Liver (tissue), 9 donors: ENCODE measurements around the gene NFATC1. TPM values are rescaled to one million over a fixed set of nuclear protein-coding genes. Genes with fewer than 3 reads are reported as not detected.

Experiments
- DNase-seq: peaks from one replicate; pipeline ENCODE4 v3.0.0-alpha.2; 2017; ENCODE audit warnings: low spot score
- H3K27ac ChIP-seq, 2 donors: one replicate each; pipeline ENCODE4 v1.7.0; 2013; ENCODE audit warnings: inconsistent platforms in 2 of 2, low read length in 2 of 2, control low read depth in 1 of 2, low read depth in 1 of 2, mild to moderate bottlenecking in 1 of 2
- H3K27me3 ChIP-seq, 4 donors: one replicate each; pipeline versions ENCODE4 v1.6.1 to v1.7.0; 2013; ENCODE audit warnings: low read length in 3 of 4, inconsistent platforms in 1 of 4, mild to moderate bottlenecking in 1 of 4, moderate library complexity in 1 of 4; ENCODE audit not compliant: control insufficient read depth in 4 of 4, insufficient read depth in 4 of 4
- H3K36me3 ChIP-seq, 4 donors: one replicate each; pipeline versions ENCODE4 v1.6.1 to v1.7.0; 2013; ENCODE audit warnings: low read length in 3 of 4, mild to moderate bottlenecking in 3 of 4, low read depth in 1 of 4, moderate library complexity in 1 of 4; ENCODE audit not compliant: control insufficient read depth in 4 of 4, insufficient read depth in 3 of 4
- H3K4me1 ChIP-seq, 4 donors: one replicate each; pipeline versions ENCODE4 v1.6.1 to v1.7.0; 2013; ENCODE audit warnings: low read length in 3 of 4, mild to moderate bottlenecking in 3 of 4, moderate library complexity in 1 of 4; ENCODE audit not compliant: control insufficient read depth in 4 of 4, insufficient read depth in 4 of 4
- H3K4me3 ChIP-seq, 3 donors: one replicate each; pipeline versions ENCODE4 v1.6.1 to v1.7.0; 2013; ENCODE audit warnings: low read length in 3 of 3, control low read depth in 1 of 3, low read depth in 1 of 3, mild to moderate bottlenecking in 1 of 3
- H3K9ac ChIP-seq, 2 donors: one replicate each; pipeline ENCODE4 v1.7.0; 2013; ENCODE audit warnings: low read length in 2 of 2, mild to moderate bottlenecking in 2 of 2, moderate library complexity in 2 of 2, control low read depth in 1 of 2, low read depth in 1 of 2
- H3K9me3 ChIP-seq, 4 donors: one replicate each; pipeline versions ENCODE4 v1.6.1 to v1.7.0; 2013; ENCODE audit warnings: low read length in 3 of 4; ENCODE audit not compliant: control insufficient read depth in 4 of 4
- EGR1 ChIP-seq, 2 donors: IDR thresholded peaks; 2 replicates each; pipeline ENCODE4 v1.6.1; 2016 to 2018; ENCODE audit warnings: antibody characterized with exemption in 2 of 2, low read depth in 2 of 2
- FOXA1 ChIP-seq: IDR thresholded peaks from 2 replicates; pipeline ENCODE4 v1.6.1; 2016; ENCODE audit warnings: antibody characterized with exemption
- FOXA2 ChIP-seq: IDR thresholded peaks from 2 replicates; pipeline ENCODE4 v1.6.1; 2016; ENCODE audit warnings: antibody characterized with exemption
- GABPA ChIP-seq, 2 donors: IDR thresholded peaks in 1 of 2; conservative IDR thresholded peaks in 1 of 2; 2 replicates each; pipeline ENCODE4 v1.6.1; 2016; ENCODE audit warnings: antibody characterized with exemption in 2 of 2, mild to moderate bottlenecking in 1 of 2, moderate library complexity in 1 of 2
- RAD21 ChIP-seq, 2 donors: IDR thresholded peaks; 2 replicates each; pipeline ENCODE4 v1.6.1; 2016; ENCODE audit warnings: antibody characterized with exemption in 2 of 2, mild to moderate bottlenecking in 2 of 2
- REST ChIP-seq: IDR thresholded peaks from 2 replicates; pipeline ENCODE4 v1.6.1; 2016; ENCODE audit warnings: antibody characterized with exemption, mild to moderate bottlenecking
- RXRA ChIP-seq, 2 donors: IDR thresholded peaks; 2 replicates each; pipeline ENCODE4 v1.6.1; 2017 to 2018; ENCODE audit warnings: antibody characterized with exemption in 2 of 2, mild to moderate bottlenecking in 1 of 2
- SP1 ChIP-seq: IDR thresholded peaks from 2 replicates; pipeline ENCODE4 v1.6.1; 2018; ENCODE audit warnings: antibody characterized with exemption, mild to moderate bottlenecking
- TAF1 ChIP-seq: conservative IDR thresholded peaks from 2 replicates; pipeline ENCODE4 v1.6.1; 2016; ENCODE audit warnings: antibody characterized with exemption, mild to moderate bottlenecking
- YY1 ChIP-seq: IDR thresholded peaks from 2 replicates; pipeline ENCODE4 v1.6.1; 2016; ENCODE audit warnings: antibody characterized with exemption, mild to moderate bottlenecking
- WGBS: extraction: QIAGEN DNeasy Blood & Tissue Kit; methylation state at CpG from one replicate; pipeline ENCODE4 v1.1.7; 2013; 5-methylcytosine and 5-hydroxymethylcytosine counted together
- polyA plus RNA-seq, 2 donors: library from polyadenylated mRNA; stranded (reverse) in 1 of 2; unstranded in 1 of 2; fragments of 200-250 nt in 1 of 2; fragments of >200 nt in 1 of 2; fragmentation: Nextera tagmentation in 1 of 2; extraction: Ambion mirVana in 1 of 2; gene quantifications; one replicate each; pipeline versions ENCODE4 v1.2.1 to v1.2.3, GENCODE V29; 2013 to 2015
- total RNA-seq, 2 donors: library from RNA; depleted of rRNA; stranded (reverse); fragments of >200 nt; gene quantifications; one replicate each; pipeline ENCODE4 v1.2.3, GENCODE V29; 2014
- TF ChIP-seq, protein P1 (sequence below): fragments of 150-350 bp; IDR thresholded peaks from 2 replicates; pipeline ENCODE4 v1.5.1; 2017; ENCODE audit warnings: improper control_type of control experiment, low read depth, low read length; ENCODE audit not compliant: missing input control
- TF ChIP-seq, protein P2 (sequence below): IDR thresholded peaks from 2 replicates; pipeline ENCODE4 v1.6.1; 2016; ENCODE audit warnings: antibody characterized with exemption
- TF ChIP-seq, protein P3 (sequence below): IDR thresholded peaks from 2 replicates; pipeline ENCODE4 v1.6.1; 2016; ENCODE audit warnings: antibody characterized with exemption
- donor health status: healthy.
- donor health status: healthy.
- donor health status: healthy.
- donor health status: healthy.
- donor health status: healthy.

The NFATC1 gene
- total RNA-seq (1 to 10 TPM; 1.6 to 2.2 TPM), polyA plus RNA-seq (1 to 10 TPM in 1 of 2 donors, under 1 TPM in 1; 0.57 to 1.1 TPM)

DNA sequence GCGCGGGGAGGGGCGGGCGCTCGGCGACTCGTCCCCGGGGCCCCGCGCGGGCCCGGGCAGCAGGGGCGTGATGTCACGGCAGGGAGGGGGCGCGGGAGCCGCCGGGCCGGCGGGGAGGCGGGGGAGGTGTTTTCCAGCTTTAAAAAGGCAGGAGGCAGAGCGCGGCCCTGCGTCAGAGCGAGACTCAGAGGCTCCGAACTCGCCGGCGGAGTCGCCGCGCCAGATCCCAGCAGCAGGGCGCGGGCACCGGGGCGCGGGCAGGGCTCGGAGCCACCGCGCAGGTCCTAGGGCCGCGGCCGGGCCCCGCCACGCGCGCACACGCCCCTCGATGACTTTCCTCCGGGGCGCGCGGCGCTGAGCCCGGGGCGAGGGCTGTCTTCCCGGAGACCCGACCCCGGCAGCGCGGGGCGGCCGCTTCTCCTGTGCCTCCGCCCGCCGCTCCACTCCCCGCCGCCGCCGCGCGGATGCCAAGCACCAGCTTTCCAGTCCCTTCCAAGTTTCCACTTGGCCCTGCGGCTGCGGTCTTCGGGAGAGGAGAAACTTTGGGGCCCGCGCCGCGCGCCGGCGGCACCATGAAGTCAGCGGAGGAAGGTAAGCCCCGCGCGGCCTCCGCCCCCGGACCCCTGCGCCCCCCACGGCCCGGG, at the start of gene NFATC1:
Gene NFATC1 (plus strand): TSS at position 170 of the 644 bp plus-strand sequence. CDS start 295 bp downstream, at position 465.
- Histone ChIP-seq H3K27me3 (peaks cover 0 to 12% (median 8%) of the 10 kb centered on the region in 4 donors), H3K9ac (no peak within 1 kb of the TSS), H3K9me3 (no peaks in the 10 kb centered on the region), H3K36me3 (no peaks in the 10 kb centered on the region), H3K4me3 (peak within 1 kb of the TSS in 1 of 3 donors; percentile 71), H3K27ac (peak within 1 kb of the TSS; percentile 53 to 54), H3K4me1 (peaks cover 23 to 49% (median 30%) of the 10 kb centered on the region in 4 donors)
- WGBS, result 1% methylated on average over 90 of the region's 91 CpGs
- no peak for DNase-seq
- TF ChIP-seq TAF1 (no peak), RAD21 (IDR thresholded peaks at IDR 0.05) (no peak)

DNA sequence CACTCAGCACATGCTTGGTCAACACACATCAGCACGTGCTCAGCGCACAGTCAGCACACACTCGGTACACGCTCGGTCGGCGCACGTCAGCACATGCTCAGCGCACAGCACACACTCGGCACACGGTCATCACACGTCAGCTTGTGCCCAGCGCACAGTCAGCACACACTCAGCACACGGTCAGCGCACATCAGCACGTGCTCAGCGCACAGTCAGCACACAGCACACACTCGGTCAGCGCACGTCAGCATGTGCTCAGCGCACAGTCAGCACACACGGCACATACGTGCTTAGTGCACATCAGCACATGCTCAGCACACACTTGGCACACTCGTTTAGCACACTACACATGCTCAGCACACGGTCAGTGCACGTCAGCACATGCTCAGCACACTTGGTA, 49.7 kb upstream of the NFATC1 start:
- no peak overlapping the region for H3K27ac ChIP-seq
- 97% methylated on average over 26 of the region's 26 CpGs for WGBS
- H3K4me3 ChIP-seq, result no peak overlapping the region
- H3K36me3 ChIP-seq, result peaks cover 7 to 36% (median 27%) of the 10 kb centered on the region in 4 donors
- TF ChIP-seq FOXA2, result no peak
- TF ChIP-seq FOXA1, result no peak
- TF ChIP-seq, protein P1, sequence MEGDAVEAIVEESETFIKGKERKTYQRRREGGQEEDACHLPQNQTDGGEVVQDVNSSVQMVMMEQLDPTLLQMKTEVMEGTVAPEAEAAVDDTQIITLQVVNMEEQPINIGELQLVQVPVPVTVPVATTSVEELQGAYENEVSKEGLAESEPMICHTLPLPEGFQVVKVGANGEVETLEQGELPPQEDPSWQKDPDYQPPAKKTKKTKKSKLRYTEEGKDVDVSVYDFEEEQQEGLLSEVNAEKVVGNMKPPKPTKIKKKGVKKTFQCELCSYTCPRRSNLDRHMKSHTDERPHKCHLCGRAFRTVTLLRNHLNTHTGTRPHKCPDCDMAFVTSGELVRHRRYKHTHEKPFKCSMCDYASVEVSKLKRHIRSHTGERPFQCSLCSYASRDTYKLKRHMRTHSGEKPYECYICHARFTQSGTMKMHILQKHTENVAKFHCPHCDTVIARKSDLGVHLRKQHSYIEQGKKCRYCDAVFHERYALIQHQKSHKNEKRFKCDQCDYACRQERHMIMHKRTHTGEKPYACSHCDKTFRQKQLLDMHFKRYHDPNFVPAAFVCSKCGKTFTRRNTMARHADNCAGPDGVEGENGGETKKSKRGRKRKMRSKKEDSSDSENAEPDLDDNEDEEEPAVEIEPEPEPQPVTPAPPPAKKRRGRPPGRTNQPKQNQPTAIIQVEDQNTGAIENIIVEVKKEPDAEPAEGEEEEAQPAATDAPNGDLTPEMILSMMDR, result no peak
- no peak for TF ChIP-seq SP1
- no peak for TF ChIP-seq GABPA (IDR thresholded peaks at IDR 0.05 in 1 of 2, conservative IDR thresholded peaks at IDR 0.05 in 1 of 2)
- no peaks in the 10 kb centered on the region for H3K9me3 ChIP-seq
- H3K4me1 ChIP-seq, result peaks cover 0 to 4% (median 0%) of the 10 kb centered on the region in 4 donors
- no peak for DNase-seq
- H3K27me3 ChIP-seq, result no peaks in the 10 kb centered on the region
- no peak overlapping the region for H3K9ac ChIP-seq

- H3K27me3 ChIP-seq, result no peaks in the 10 kb centered on the region
- WGBS, result 90% methylated on average over 5 of the region's 5 CpGs
- peaks cover 0 to 4% (median 0%) of the 10 kb centered on the region in 4 donors for H3K4me1 ChIP-seq
- H3K4me3 ChIP-seq, result no peak overlapping the region
- no peak overlapping the region for H3K27ac ChIP-seq
- no peak overlapping the region for H3K9ac ChIP-seq
- H3K36me3 ChIP-seq, result peaks cover 7 to 43% (median 30%) of the 10 kb centered on the region in 4 donors
- H3K9me3 ChIP-seq, result no peaks in the 10 kb centered on the region
- TF ChIP-seq YY1 (no peak), TAF1 (no peak), RXRA (IDR thresholded peaks at IDR 0.05) (no peak), REST (no peak), EGR1 (IDR thresholded peaks at IDR 0.05; ENCODE audit: low read depth in 2 of 2) (no peak), FOXA1 (no peak)
- TF ChIP-seq, protein P2, sequence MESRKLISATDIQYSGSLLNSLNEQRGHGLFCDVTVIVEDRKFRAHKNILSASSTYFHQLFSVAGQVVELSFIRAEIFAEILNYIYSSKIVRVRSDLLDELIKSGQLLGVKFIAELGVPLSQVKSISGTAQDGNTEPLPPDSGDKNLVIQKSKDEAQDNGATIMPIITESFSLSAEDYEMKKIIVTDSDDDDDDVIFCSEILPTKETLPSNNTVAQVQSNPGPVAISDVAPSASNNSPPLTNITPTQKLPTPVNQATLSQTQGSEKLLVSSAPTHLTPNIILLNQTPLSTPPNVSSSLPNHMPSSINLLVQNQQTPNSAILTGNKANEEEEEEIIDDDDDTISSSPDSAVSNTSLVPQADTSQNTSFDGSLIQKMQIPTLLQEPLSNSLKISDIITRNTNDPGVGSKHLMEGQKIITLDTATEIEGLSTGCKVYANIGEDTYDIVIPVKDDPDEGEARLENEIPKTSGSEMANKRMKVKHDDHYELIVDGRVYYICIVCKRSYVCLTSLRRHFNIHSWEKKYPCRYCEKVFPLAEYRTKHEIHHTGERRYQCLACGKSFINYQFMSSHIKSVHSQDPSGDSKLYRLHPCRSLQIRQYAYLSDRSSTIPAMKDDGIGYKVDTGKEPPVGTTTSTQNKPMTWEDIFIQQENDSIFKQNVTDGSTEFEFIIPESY, result no peak
- TF ChIP-seq, protein P3, sequence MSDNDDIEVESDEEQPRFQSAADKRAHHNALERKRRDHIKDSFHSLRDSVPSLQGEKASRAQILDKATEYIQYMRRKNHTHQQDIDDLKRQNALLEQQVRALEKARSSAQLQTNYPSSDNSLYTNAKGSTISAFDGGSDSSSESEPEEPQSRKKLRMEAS, result no peak
- no peak for DNase-seq
These were observed 47.7 kb upstream of the NFATC1 start for GRCh38 chr18:79348066-79348465.
